ENCODE results near the gene ABHD17B.

DNA sequence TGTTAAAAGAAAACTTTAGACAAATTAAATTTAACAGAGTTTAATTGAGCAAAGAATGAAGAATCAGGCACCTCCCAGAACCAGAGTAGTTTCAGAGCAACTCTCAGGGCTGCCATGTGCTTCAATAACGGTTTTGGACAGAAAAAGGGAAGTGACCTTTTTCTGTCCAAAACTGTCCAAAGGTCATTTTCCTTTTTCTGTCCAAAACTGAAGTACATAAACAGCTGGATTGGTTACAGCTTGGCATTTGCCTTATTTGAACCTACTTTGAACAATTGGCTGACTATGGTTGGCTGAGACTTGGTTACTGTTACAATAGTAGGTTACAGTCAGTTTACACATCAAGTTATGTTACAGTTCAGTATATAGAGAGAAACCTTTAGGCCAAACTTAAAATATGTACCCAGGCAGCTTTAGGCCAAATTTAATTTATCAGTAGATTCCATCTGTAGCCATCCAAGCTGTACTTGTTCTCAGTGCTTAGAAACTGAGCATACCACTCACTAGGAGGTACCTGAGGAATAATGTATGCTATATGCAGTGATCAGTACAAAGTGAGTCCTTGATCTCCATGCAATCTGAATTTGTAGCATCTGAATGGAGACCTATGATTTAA, 44.4 kb upstream of the ABHD17B start:
- TF ChIP-seq, protein P1, sequence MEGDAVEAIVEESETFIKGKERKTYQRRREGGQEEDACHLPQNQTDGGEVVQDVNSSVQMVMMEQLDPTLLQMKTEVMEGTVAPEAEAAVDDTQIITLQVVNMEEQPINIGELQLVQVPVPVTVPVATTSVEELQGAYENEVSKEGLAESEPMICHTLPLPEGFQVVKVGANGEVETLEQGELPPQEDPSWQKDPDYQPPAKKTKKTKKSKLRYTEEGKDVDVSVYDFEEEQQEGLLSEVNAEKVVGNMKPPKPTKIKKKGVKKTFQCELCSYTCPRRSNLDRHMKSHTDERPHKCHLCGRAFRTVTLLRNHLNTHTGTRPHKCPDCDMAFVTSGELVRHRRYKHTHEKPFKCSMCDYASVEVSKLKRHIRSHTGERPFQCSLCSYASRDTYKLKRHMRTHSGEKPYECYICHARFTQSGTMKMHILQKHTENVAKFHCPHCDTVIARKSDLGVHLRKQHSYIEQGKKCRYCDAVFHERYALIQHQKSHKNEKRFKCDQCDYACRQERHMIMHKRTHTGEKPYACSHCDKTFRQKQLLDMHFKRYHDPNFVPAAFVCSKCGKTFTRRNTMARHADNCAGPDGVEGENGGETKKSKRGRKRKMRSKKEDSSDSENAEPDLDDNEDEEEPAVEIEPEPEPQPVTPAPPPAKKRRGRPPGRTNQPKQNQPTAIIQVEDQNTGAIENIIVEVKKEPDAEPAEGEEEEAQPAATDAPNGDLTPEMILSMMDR (IDR thresholded peaks at IDR 0.05): no peak
- TF ChIP-seq POLR2A (IDR thresholded peaks at IDR 0.05): no peak

All from breast epithelium (tissue), 3 donors.